Neural cell (in vitro differentiated cells): ENCODE results near the gene ZNF778. TPM values are rescaled to one million over a fixed set of nuclear protein-coding genes. Genes with fewer than 3 reads are reported as not detected.

Source experiments
- H2AFZ ChIP-seq: fragments of 200-600, 300-800 bp; sonication (generic), shearing (Covaris generic); 2 replicates; pipeline ENCODE4 v1.6.0; 2014; ENCODE audit warnings: low read depth, mild to moderate bottlenecking, antibody characterized with exemption, low read length, moderate library complexity
- H3F3A ChIP-seq: fragments of 200-600 bp; shearing (Covaris generic); 2 replicates; pipeline ENCODE4 v1.6.1; 2016; ENCODE audit warnings: mild to moderate bottlenecking, moderate library complexity, mixed read lengths, antibody characterized with exemption, low read length; ENCODE audit not compliant: insufficient read depth, poor library complexity, severe bottlenecking
- H3K27ac ChIP-seq: fragments of 200-600, 300-800 bp; sonication (generic), shearing (Covaris generic); 2 replicates; pipeline ENCODE4 v1.5.1; 2014; ENCODE audit warnings: mild to moderate bottlenecking, low read length, moderate library complexity
- H3K27me3 ChIP-seq: fragments of 300-800, 200-600 bp; sonication (generic), shearing (Covaris generic); 2 replicates; pipeline ENCODE4 v1.6.0; 2014; ENCODE audit warnings: mild to moderate bottlenecking, low read depth, low read length, moderate library complexity; ENCODE audit not compliant: insufficient read depth
- H3K36me3 ChIP-seq: fragments of 300-800, 200-600 bp; sonication (generic), shearing (Covaris generic); 2 replicates; pipeline ENCODE4 v1.5.1; 2014; ENCODE audit warnings: mild to moderate bottlenecking, antibody characterized with exemption, low read length, moderate library complexity; ENCODE audit not compliant: insufficient read depth
- H3K4me2 ChIP-seq: fragments of 300-800, 200-600 bp; sonication (generic), shearing (Covaris generic); 2 replicates; pipeline ENCODE4 v1.6.0; 2014; ENCODE audit warnings: mild to moderate bottlenecking, low read length
- H3K4me3 ChIP-seq: fragments of 300-800, 200-600 bp; sonication (generic), shearing (Covaris generic); 2 replicates; pipeline ENCODE4 v1.5.1; 2014; ENCODE audit warnings: mild to moderate bottlenecking, low read length, moderate library complexity
- H3K79me2 ChIP-seq: fragments of 200-600 bp; shearing (Covaris generic); replicated peaks from 2 replicates; pipeline ENCODE4 v1.6.0; 2014; ENCODE audit warnings: mild to moderate bottlenecking, low read length, moderate library complexity; ENCODE audit not compliant: insufficient read depth
- H3K9ac ChIP-seq: fragments of 300-800, 200-600 bp; sonication (generic), shearing (Covaris generic); 2 replicates; pipeline ENCODE4 v1.6.1; 2016; ENCODE audit warnings: mild to moderate bottlenecking, low read length, mixed read lengths
- H3K9me2 ChIP-seq: fragments of 200-600 bp; shearing (Covaris generic); 2 replicates; pipeline ENCODE4 v1.6.1; 2016; ENCODE audit warnings: mild to moderate bottlenecking, low read length, mixed read lengths; ENCODE audit not compliant: insufficient read depth
- H3K9me3 ChIP-seq: fragments of 200-600, 300-800 bp; sonication (generic), shearing (Covaris generic); 2 replicates; pipeline ENCODE4 v1.6.1; 2016; ENCODE audit warnings: mild to moderate bottlenecking, mixed run types, low read length, moderate library complexity, mixed read lengths
- H4K20me1 ChIP-seq: fragments of 200-600 bp; shearing (Covaris generic); 2 replicates; pipeline ENCODE4 v1.6.1; 2016; ENCODE audit warnings: mild to moderate bottlenecking, mixed run types; ENCODE audit not compliant: insufficient read depth
- CTCF ChIP-seq: fragments of 450-650 bp; IDR thresholded peaks from 2 replicates; pipeline ENCODE4 v1.5.1; 2014; ENCODE audit warnings: antibody characterized with exemption, mild to moderate bottlenecking, moderate library complexity; ENCODE audit not compliant: poor library complexity, severe bottlenecking
- EP300 ChIP-seq: fragments of 450-650 bp; conservative IDR thresholded peaks from 2 replicates; pipeline ENCODE4 v1.6.1; 2014; ENCODE audit warnings: antibody characterized with exemption, mild to moderate bottlenecking, moderate library complexity; ENCODE audit not compliant: poor library complexity, severe bottlenecking
- EZH2 ChIP-seq: fragments of 200-600, 300-800 bp; shearing (Covaris generic), sonication (generic); IDR thresholded peaks from 2 replicates; pipeline ENCODE4 v1.6.1; 2014; ENCODE audit warnings: antibody characterized with exemption, low read length, borderline replicate concordance, mild to moderate bottlenecking; ENCODE audit not compliant: insufficient read depth, poor library complexity, severe bottlenecking
- MXI1 ChIP-seq: fragments of 450-650 bp; conservative IDR thresholded peaks from 2 replicates; pipeline ENCODE4 v1.6.1; 2014; ENCODE audit warnings: antibody characterized with exemption, mild to moderate bottlenecking; ENCODE audit not compliant: poor library complexity, severe bottlenecking
- POLR2AphosphoS5 ChIP-seq: IDR thresholded peaks from 2 replicates; pipeline ENCODE4 v1.6.1; 2012
- RAD21 ChIP-seq: fragments of 450-650 bp; conservative IDR thresholded peaks from 2 replicates; pipeline ENCODE4 v1.6.1; 2014; ENCODE audit warnings: antibody characterized with exemption, mild to moderate bottlenecking, moderate library complexity
- REST ChIP-seq: IDR thresholded peaks from 2 replicates; pipeline ENCODE4 v1.6.1; 2012; ENCODE audit warnings: borderline replicate concordance
- SMC3 ChIP-seq: fragments of 450-650 bp; conservative IDR thresholded peaks from 2 replicates; pipeline ENCODE4 v1.6.1; 2014; ENCODE audit warnings: antibody characterized with exemption, mild to moderate bottlenecking, moderate library complexity; ENCODE audit not compliant: poor library complexity
- TAF1 ChIP-seq: IDR thresholded peaks from 2 replicates; pipeline ENCODE4 v1.6.1; 2012; ENCODE audit warnings: low read depth
- polyA plus RNA-seq: library from polyadenylated mRNA; depleted of rRNA; stranded (reverse); fragments of >200 nt; gene quantifications from 2 replicates; pipeline ENCODE4 v1.2.3, GENCODE V29; 2014

ZNF778 gene
- polyA plus RNA-seq, 1 donor from 2014 or later = 14.7 TPM

- Histone ChIP-seq H3K79me2 (no peaks in the 10 kb centered on the region), H3K9me3 (no peaks in the 10 kb centered on the region), H4K20me1 (no peaks in the 10 kb centered on the region), H3K36me3 (no peaks in the 10 kb centered on the region), H3K27ac (no peak overlapping the region), H3F3A (no peaks in the 10 kb centered on the region), H3K9me2 (no peaks in the 10 kb centered on the region), H3K27me3 (no peaks in the 10 kb centered on the region), H3K4me2 (no peak overlapping the region), H2AFZ (no peak overlapping the region), H3K4me3 (no peak overlapping the region), H3K9ac (no peak overlapping the region)
- TF ChIP-seq POLR2AphosphoS5 = no peak
- TF ChIP-seq EP300 = no peak
- no peak for TF ChIP-seq MXI1
- TF ChIP-seq TAF1 = no peak
- TF ChIP-seq SMC3 = no peak
- no peak for TF ChIP-seq EZH2
- no peak for TF ChIP-seq CTCF
- no peak for TF ChIP-seq RAD21
- TF ChIP-seq REST = no peak
Measured at GRCh38 chr16:89279666-89280481, 62.4 kb downstream of the ZNF778 start.

- no peaks in the 10 kb centered on the region for H3K9me2 ChIP-seq
- no peaks in the 10 kb centered on the region for H4K20me1 ChIP-seq
- no peak overlapping the region for H3K4me2 ChIP-seq
- no peak overlapping the region for H3K9ac ChIP-seq
- TF ChIP-seq TAF1 (no peak), RAD21 (no peak), CTCF (no peak), MXI1 (no peak), SMC3 (no peak), EZH2 (no peak), REST (no peak), EP300 (no peak), POLR2AphosphoS5 (no peak)
- H3K4me3 ChIP-seq = no peak overlapping the region
- H2AFZ ChIP-seq = no peak overlapping the region
- no peak overlapping the region for H3K27ac ChIP-seq
- H3K27me3 ChIP-seq = no peaks in the 10 kb centered on the region
- H3K9me3 ChIP-seq = no peaks in the 10 kb centered on the region
- H3K79me2 ChIP-seq = no peaks in the 10 kb centered on the region
- H3F3A ChIP-seq = no peaks in the 10 kb centered on the region
- H3K36me3 ChIP-seq = no peaks in the 10 kb centered on the region
Measured at GRCh38 chr16:89280546-89281188, 63.2 kb downstream of the ZNF778 start.
